OCI-LY1 (cell line): ENCODE results near the gene STARD4.

Experiments
- H2AFZ ChIP-seq: fragments of 200-600 bp; sonication (generic), shearing (Covaris generic); 2 replicates; pipeline ENCODE4 v1.6.0; 2014; ENCODE audit warnings: antibody characterized with exemption, mild to moderate bottlenecking, low read length
- H3F3A ChIP-seq: fragments of 200-600 bp; sonication (generic), shearing (Covaris generic); 2 replicates; pipeline ENCODE4 v1.6.0; 2014; ENCODE audit warnings: mild to moderate bottlenecking, antibody characterized with exemption, low read length, moderate library complexity; ENCODE audit not compliant: insufficient read depth
- H3K27ac ChIP-seq: fragments of 200-600 bp; sonication (generic); 2 replicates; pipeline ENCODE4 v1.5.1; 2014; ENCODE audit warnings: low read length, mixed run types, mild to moderate bottlenecking, low read depth; ENCODE audit not compliant: poor library complexity, severe bottlenecking
- H3K27me3 ChIP-seq: fragments of 200-600 bp; sonication (generic); 2 replicates; pipeline ENCODE4 v1.6.0; 2014; ENCODE audit warnings: antibody characterized with exemption, mild to moderate bottlenecking, low read length, moderate library complexity; ENCODE audit not compliant: insufficient read depth
- H3K36me3 ChIP-seq: fragments of 200-600 bp; sonication (generic); 2 replicates; pipeline ENCODE4 v1.6.1; 2014; ENCODE audit warnings: mild to moderate bottlenecking, antibody characterized with exemption, low read length, moderate library complexity, mixed read lengths; ENCODE audit not compliant: insufficient read depth
- H3K4me1 ChIP-seq: fragments of 200-600 bp; sonication (generic); 2 replicates; pipeline ENCODE4 v1.5.1; 2014; ENCODE audit warnings: mild to moderate bottlenecking, low read length, moderate library complexity; ENCODE audit not compliant: insufficient read depth, severe bottlenecking
- H3K4me2 ChIP-seq: fragments of 200-600 bp; sonication (generic), shearing (Covaris generic); 2 replicates; pipeline ENCODE4 v1.6.1; 2014; ENCODE audit warnings: low read length
- H3K4me3 ChIP-seq: fragments of 200-600 bp; sonication (generic); 2 replicates; pipeline ENCODE4 v1.5.1; 2014; ENCODE audit warnings: low read length, low read depth, mild to moderate bottlenecking, mixed read lengths; ENCODE audit not compliant: poor library complexity, severe bottlenecking
- H3K79me2 ChIP-seq: fragments of 200-600 bp; shearing (Covaris generic); 2 replicates; pipeline ENCODE4 v1.6.1; 2016; ENCODE audit warnings: mixed run types, low read length, mixed read lengths; ENCODE audit not compliant: insufficient read depth
- H3K9ac ChIP-seq: fragments of 200-600 bp; sonication (generic), shearing (Covaris generic); 2 replicates; pipeline ENCODE4 v1.6.1; 2014; ENCODE audit warnings: mild to moderate bottlenecking, low read length, mixed read lengths
- H3K9me2 ChIP-seq: fragments of 200-600 bp; sonication (generic), shearing (Covaris generic); 2 replicates; pipeline ENCODE4 v1.6.1; 2014; ENCODE audit warnings: low read depth, mild to moderate bottlenecking, low read length, mixed read lengths
- H3K9me3 ChIP-seq: fragments of 200-600 bp; shearing (Covaris generic); 2 replicates; pipeline ENCODE4 v1.6.1; 2014; ENCODE audit warnings: low read length, mixed read lengths
- H4K20me1 ChIP-seq: fragments of 200-600 bp; sonication (generic), shearing (Covaris generic); 2 replicates; pipeline ENCODE4 v1.6.0; 2016; ENCODE audit warnings: mild to moderate bottlenecking, low read length; ENCODE audit not compliant: insufficient read depth
- CTCF ChIP-seq: fragments of 200-600 bp; sonication (generic), shearing (Covaris generic); IDR thresholded peaks from 2 replicates; pipeline ENCODE4 v1.5.1; 2017; ENCODE audit warnings: mild to moderate bottlenecking, antibody characterized with exemption, low read length, moderate library complexity, mixed read lengths
- EZH2 ChIP-seq: fragments of 200-600 bp; sonication (generic), shearing (Covaris generic); IDR thresholded peaks from 2 replicates; pipeline ENCODE4 v1.8.0; 2017; ENCODE audit warnings: borderline replicate concordance, mixed run types, mild to moderate bottlenecking, antibody characterized with exemption, low read length, moderate library complexity, mixed read lengths

Gene STARD4

GRCh38 chr5:111447822-111448221 lies 64.5 kb downstream of the STARD4 start:
- peaks cover 79% of the 10 kb centered on the region for H3K36me3 ChIP-seq
- H3K27ac ChIP-seq: no peak overlapping the region
- no peaks in the 10 kb centered on the region for H3K79me2 ChIP-seq
- no peak overlapping the region for H3K9ac ChIP-seq
- H2AFZ ChIP-seq: no peak overlapping the region
- no peaks in the 10 kb centered on the region for H3K27me3 ChIP-seq
- no peaks in the 10 kb centered on the region for H4K20me1 ChIP-seq
- H3F3A ChIP-seq: no peaks in the 10 kb centered on the region
- H3K9me3 ChIP-seq: no peaks in the 10 kb centered on the region
- TF ChIP-seq EZH2: no peak
- TF ChIP-seq CTCF: no peak
- H3K4me1 ChIP-seq: no peaks in the 10 kb centered on the region
- no peaks in the 10 kb centered on the region for H3K9me2 ChIP-seq
- no peak overlapping the region for H3K4me2 ChIP-seq
- H3K4me3 ChIP-seq: no peak overlapping the region

GRCh38 chr5:111447099-111447498 lies 65.2 kb downstream of the STARD4 start:
- H2AFZ ChIP-seq: no peak overlapping the region
- H3K27me3 ChIP-seq: no peaks in the 10 kb centered on the region
- H3K9me2 ChIP-seq: no peaks in the 10 kb centered on the region
- no peak overlapping the region for H3K4me3 ChIP-seq
- TF ChIP-seq CTCF (no peak), EZH2 (no peak)
- no peaks in the 10 kb centered on the region for H4K20me1 ChIP-seq
- H3K36me3 ChIP-seq: peaks cover 74% of the 10 kb centered on the region
- no peaks in the 10 kb centered on the region for H3K4me1 ChIP-seq
- no peak overlapping the region for H3K27ac ChIP-seq
- H3K4me2 ChIP-seq: no peak overlapping the region
- no peaks in the 10 kb centered on the region for H3K79me2 ChIP-seq
- H3F3A ChIP-seq: no peaks in the 10 kb centered on the region
- H3K9ac ChIP-seq: no peak overlapping the region
- H3K9me3 ChIP-seq: no peaks in the 10 kb centered on the region
